Cardiac muscle cell (in vitro differentiated cells and primary cell): ENCODE results near the gene TERF2IP. TPM values are rescaled to one million over a fixed set of nuclear protein-coding genes. Genes with fewer than 3 reads are reported as not detected.

Experiments used
- DNase-seq, 2 donors: peaks; one replicate each; pipeline versions ENCODE4 v3.0.0 to v3.0.0-alpha.2; 2010 to 2017; ENCODE audit warnings: low read depth in 1 of 2, low spot score in 1 of 2
- H3K27ac ChIP-seq: fragments of 200-600 bp; sonication (generic); 2 replicates; pipeline ENCODE4 v1.5.1; 2016
- H3K27me3 ChIP-seq: fragments of 200-600 bp; sonication (generic); 2 replicates; pipeline ENCODE4 v1.6.0; 2016; ENCODE audit warnings: control low read depth
- H3K36me3 ChIP-seq: fragments of 200-600 bp; sonication (generic); 2 replicates; pipeline ENCODE4 v1.5.1; 2016; ENCODE audit warnings: control low read depth
- H3K4me1 ChIP-seq: fragments of 200-600 bp; sonication (generic); 2 replicates; pipeline ENCODE4 v1.8.1; 2017; ENCODE audit warnings: low read depth, mild to moderate bottlenecking, mixed run types
- H3K4me3 ChIP-seq: fragments of 200-600 bp; sonication (generic); 2 replicates; pipeline ENCODE4 v1.5.1; 2016; ENCODE audit warnings: mild to moderate bottlenecking
- H3K9me3 ChIP-seq: fragments of 200-600 bp; sonication (generic); 2 replicates; pipeline ENCODE4 v1.5.1; 2017; ENCODE audit warnings: low read depth, mild to moderate bottlenecking, control low read depth
- CTCF ChIP-seq: IDR thresholded peaks from 2 replicates; pipeline ENCODE4 v1.5.1; 2012; ENCODE audit warnings: low read depth, mild to moderate bottlenecking, low read length
- polyA plus RNA-seq: library from polyadenylated mRNA; unstranded; fragments of >200 nt; fragmentation: Nextera tagmentation; extraction: Ambion mirVana; gene quantifications from 2 replicates; pipeline ENCODE4 v1.2.1, GENCODE V29; 2016
- total RNA-seq: library from RNA; depleted of rRNA; stranded (reverse); fragments of >200 nt; gene quantifications from 2 replicates; pipeline ENCODE4 v1.2.3, GENCODE V29; 2016

Gene TERF2IP
- total and polyA plus RNA-seq, 2 experiments from 2014 or later: 66.6 to 79.8 TPM

GRCh38 chr16:75658175-75658574 lies 10.6 kb downstream of the TERF2IP start:
- TF ChIP-seq CTCF: no peak
- H3K9me3 ChIP-seq: no peaks in the 10 kb centered on the region
- H3K4me3 ChIP-seq: no peak overlapping the region
- no peak for DNase-seq
- H3K27me3 ChIP-seq: no peaks in the 10 kb centered on the region
- H3K4me1 ChIP-seq: no peaks in the 10 kb centered on the region
- H3K36me3 ChIP-seq: peaks cover 43% of the 10 kb centered on the region
- H3K27ac ChIP-seq: no peak overlapping the region

- no peak for DNase-seq
- TF ChIP-seq CTCF: no peak
Observed at GRCh38 chr16:75660321-75660720, 12.7 kb downstream of the TERF2IP start.

GRCh38 chr16:75660726-75661302 lies 13.2 kb downstream of the TERF2IP start:
- H3K9me3 ChIP-seq: no peaks in the 10 kb centered on the region
- H3K4me1 ChIP-seq: no peaks in the 10 kb centered on the region
- no peak for TF ChIP-seq CTCF
- no peak overlapping the region for H3K4me3 ChIP-seq
- peaks cover 26% of the 10 kb centered on the region for H3K36me3 ChIP-seq
- DNase-seq: peak in 1 of 2 donors; percentile 12
- H3K27ac ChIP-seq: no peak overlapping the region
- no peaks in the 10 kb centered on the region for H3K27me3 ChIP-seq

More at GRCh38 chr16:75660321-75660720, 12.7 kb downstream of the TERF2IP start:
- H3K36me3 ChIP-seq: peaks cover 31% of the 10 kb centered on the region
- no peaks in the 10 kb centered on the region for H3K9me3 ChIP-seq
- H3K27me3 ChIP-seq: no peaks in the 10 kb centered on the region
- no peak overlapping the region for H3K27ac ChIP-seq
- H3K4me3 ChIP-seq: no peak overlapping the region
- H3K4me1 ChIP-seq: no peaks in the 10 kb centered on the region

GRCh38 chr16:75667503-75667902 lies 19.9 kb downstream of the TERF2IP start:
- Histone ChIP-seq H3K9me3 (no peaks in the 10 kb centered on the region), H3K27me3 (no peaks in the 10 kb centered on the region), H3K27ac (no peak overlapping the region), H3K4me1 (no peaks in the 10 kb centered on the region), H3K4me3 (no peak overlapping the region), H3K36me3 (no peaks in the 10 kb centered on the region)
- DNase-seq: no peak
- no peak for TF ChIP-seq CTCF

GRCh38 chr16:75676909-75677308 lies 29.3 kb downstream of the TERF2IP start, which contains the start of gene CPHXL2:
Gene CPHXL2, minus strand, starts transcription at chr16:75677009. Its CDS starts 10 bp downstream, at chr16:75676999.
- Histone ChIP-seq H3K4me3 (no peak within 1 kb of the TSS), H3K9me3 (no peaks in the 10 kb centered on the region), H3K4me1 (peaks cover 8% of the 10 kb centered on the region), H3K36me3 (no peaks in the 10 kb centered on the region), H3K27me3 (no peaks in the 10 kb centered on the region), H3K27ac (peak within 1 kb of the TSS; percentile 70)
- TF ChIP-seq CTCF: no peak
- DNase-seq: peak in 1 of 2 donors; percentile 16

- no peak overlapping the region for H3K4me3 ChIP-seq
- peak in 1 of 2 donors; percentile 77 for DNase-seq
- no peaks in the 10 kb centered on the region for H3K36me3 ChIP-seq
- H3K4me1 ChIP-seq: peaks cover 8% of the 10 kb centered on the region
- no peak for TF ChIP-seq CTCF
- H3K9me3 ChIP-seq: no peaks in the 10 kb centered on the region
- H3K27me3 ChIP-seq: no peaks in the 10 kb centered on the region
- no peak overlapping the region for H3K27ac ChIP-seq
Observed at GRCh38 chr16:75679366-75679765, 31.8 kb downstream of the TERF2IP start.
